T1000 (cell line): ENCODE data around the gene ACSS3.
"Not testable (repeated sequence)": the region's sequence is repeated elsewhere in the genome, so short reads cannot be mapped to it uniquely, and the experiment has no call there.

Experiments used
- DNase-seq: peaks from one replicate; lab custom pipeline; 2025; ENCODE audit warnings: mixed read lengths; lab: John Stamatoyannopoulos, UW

Gene ACSS3

GRCh38 chr12:81077686-81078441 is at the start of gene ACSS3:
TSS of gene ACSS3 (plus strand) at chr12:81078079. CDS start at chr12:81078121, 42 bp downstream.
- DNase-seq = no peak

GRCh38 chr12:81034926-81035325 is 43.0 kb upstream of the ACSS3 start:
- no peak for DNase-seq

- no peak for DNase-seq
These were observed 38.6 kb upstream of the ACSS3 start for GRCh38 chr12:81039231-81039630.

GRCh38 chr12:81043979-81044740 is 33.7 kb upstream of the ACSS3 start:
- no peak for DNase-seq

GRCh38 chr12:81064971-81065370 is 12.9 kb upstream of the ACSS3 start:
- DNase-seq = not testable (repeated sequence)

- no peak for DNase-seq
These were observed 7.0 kb upstream of the ACSS3 start for GRCh38 chr12:81070846-81071245.

GRCh38 chr12:81075539-81075938 is 2.3 kb upstream of the ACSS3 start:
- DNase-seq = no peak

GRCh38 chr12:81077329-81077685 is 572 bp upstream of the ACSS3 start:
- DNase-seq = no peak

- DNase-seq = no peak
These were observed 754 bp downstream of the ACSS3 start for GRCh38 chr12:81078469-81079196.

- no peak for DNase-seq
These were observed 1.6 kb downstream of the ACSS3 start for GRCh38 chr12:81079280-81080076.

GRCh38 chr12:81080431-81080983 is 2.6 kb downstream of the ACSS3 start:
- DNase-seq = no peak

GRCh38 chr12:81081726-81082125 is 3.8 kb downstream of the ACSS3 start:
- no peak for DNase-seq

GRCh38 chr12:81083018-81083417 is 5.1 kb downstream of the ACSS3 start:
- no peak for DNase-seq

GRCh38 chr12:81083906-81084513 is 6.1 kb downstream of the ACSS3 start:
- DNase-seq = no peak

GRCh38 chr12:81084811-81085350 is 7.0 kb downstream of the ACSS3 start:
- DNase-seq = no peak

GRCh38 chr12:81085832-81086231 is 8.0 kb downstream of the ACSS3 start:
- no peak for DNase-seq

GRCh38 chr12:81086342-81086741 is 8.5 kb downstream of the ACSS3 start:
- DNase-seq = no peak

- DNase-seq = no peak
These were observed 10.3 kb downstream of the ACSS3 start for GRCh38 chr12:81088221-81088620.

GRCh38 chr12:81089412-81089811 is 11.5 kb downstream of the ACSS3 start:
- DNase-seq = no peak

GRCh38 chr12:81092053-81092452 is 14.2 kb downstream of the ACSS3 start:
- DNase-seq = no peak
